Lower leg skin (tissue), 3 donors: ENCODE measurements around the gene GPRC5D.

Experiments
- POLR2A ChIP-seq, 2 donors: fragments of 450-650 bp; IDR thresholded peaks; one replicate each; pipeline ENCODE4 v1.6.1; 2016 to 2017; ENCODE audit warnings: antibody characterized with exemption in 2 of 2, mild to moderate bottlenecking in 1 of 2, moderate library complexity in 1 of 2
- TF ChIP-seq, protein P1 (sequence below), 3 donors: fragments of 450-650 bp; IDR thresholded peaks; one replicate each; pipeline ENCODE4 v1.5.1; 2016; ENCODE audit warnings: antibody characterized with exemption in 3 of 3, mild to moderate bottlenecking in 3 of 3, moderate library complexity in 2 of 3

DNA sequence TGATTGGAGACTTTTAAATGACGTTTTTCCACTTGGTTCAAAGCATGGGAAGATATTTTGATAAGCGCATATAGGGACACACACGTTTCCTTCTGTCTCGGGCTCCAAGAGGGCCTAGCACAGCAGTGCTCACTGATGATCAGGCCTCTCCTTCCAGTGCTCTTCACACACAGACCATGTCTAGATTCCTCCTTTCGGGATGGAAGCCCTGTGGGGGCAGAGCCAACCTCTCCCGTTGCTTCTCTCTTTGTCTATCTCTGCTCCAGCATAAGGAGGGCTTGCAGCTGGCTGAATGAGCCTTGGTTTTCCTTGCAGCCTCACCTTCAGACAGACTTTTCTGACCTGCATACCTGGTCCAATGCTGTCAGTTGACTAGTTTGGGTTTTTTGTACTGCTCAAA, 22.3 kb downstream of the GPRC5D start:
- TF ChIP-seq, protein P1, sequence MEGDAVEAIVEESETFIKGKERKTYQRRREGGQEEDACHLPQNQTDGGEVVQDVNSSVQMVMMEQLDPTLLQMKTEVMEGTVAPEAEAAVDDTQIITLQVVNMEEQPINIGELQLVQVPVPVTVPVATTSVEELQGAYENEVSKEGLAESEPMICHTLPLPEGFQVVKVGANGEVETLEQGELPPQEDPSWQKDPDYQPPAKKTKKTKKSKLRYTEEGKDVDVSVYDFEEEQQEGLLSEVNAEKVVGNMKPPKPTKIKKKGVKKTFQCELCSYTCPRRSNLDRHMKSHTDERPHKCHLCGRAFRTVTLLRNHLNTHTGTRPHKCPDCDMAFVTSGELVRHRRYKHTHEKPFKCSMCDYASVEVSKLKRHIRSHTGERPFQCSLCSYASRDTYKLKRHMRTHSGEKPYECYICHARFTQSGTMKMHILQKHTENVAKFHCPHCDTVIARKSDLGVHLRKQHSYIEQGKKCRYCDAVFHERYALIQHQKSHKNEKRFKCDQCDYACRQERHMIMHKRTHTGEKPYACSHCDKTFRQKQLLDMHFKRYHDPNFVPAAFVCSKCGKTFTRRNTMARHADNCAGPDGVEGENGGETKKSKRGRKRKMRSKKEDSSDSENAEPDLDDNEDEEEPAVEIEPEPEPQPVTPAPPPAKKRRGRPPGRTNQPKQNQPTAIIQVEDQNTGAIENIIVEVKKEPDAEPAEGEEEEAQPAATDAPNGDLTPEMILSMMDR (IDR thresholded peaks at IDR 0.05), result no peak
- no peak for TF ChIP-seq POLR2A (IDR thresholded peaks at IDR 0.05)
